A673 (cell line): ENCODE results near the gene DEFB114.

ENCODE experiments used
- CTCF ChIP-seq: fragments of 300-800, 200-600 bp; sonication (generic); conservative IDR thresholded peaks from 2 replicates; pipeline ENCODE4 v1.5.1; 2017; ENCODE audit warnings: low read depth, mild to moderate bottlenecking, antibody characterized with exemption, low read length, moderate library complexity, mixed read lengths
- EZH2 ChIP-seq: fragments of 200-600 bp; sonication (generic); IDR thresholded peaks from 2 replicates; pipeline ENCODE4 v1.6.1; 2017; ENCODE audit warnings: borderline replicate concordance, low read depth, mild to moderate bottlenecking, mixed read lengths, antibody characterized with exemption, low read length; ENCODE audit not compliant: poor library complexity, severe bottlenecking

- no peak for TF ChIP-seq CTCF
- no peak for TF ChIP-seq EZH2
Observed at GRCh38 chr6:50007819-50008218, 43.9 kb upstream of the DEFB114 start.
